OCI-LY1 (cell line): Measurements from ENCODE around the gene HMCN2.

ENCODE experiments used
- H2AFZ ChIP-seq: fragments of 200-600 bp; sonication (generic), shearing (Covaris generic); 2 replicates; pipeline ENCODE4 v1.6.0; 2014; ENCODE audit warnings: antibody characterized with exemption, mild to moderate bottlenecking, low read length
- H3F3A ChIP-seq: fragments of 200-600 bp; sonication (generic), shearing (Covaris generic); 2 replicates; pipeline ENCODE4 v1.6.0; 2014; ENCODE audit warnings: mild to moderate bottlenecking, antibody characterized with exemption, low read length, moderate library complexity; ENCODE audit not compliant: insufficient read depth
- H3K27ac ChIP-seq: fragments of 200-600 bp; sonication (generic); 2 replicates; pipeline ENCODE4 v1.5.1; 2014; ENCODE audit warnings: low read length, mixed run types, mild to moderate bottlenecking, low read depth; ENCODE audit not compliant: poor library complexity, severe bottlenecking
- H3K27me3 ChIP-seq: fragments of 200-600 bp; sonication (generic); 2 replicates; pipeline ENCODE4 v1.6.0; 2014; ENCODE audit warnings: antibody characterized with exemption, mild to moderate bottlenecking, low read length, moderate library complexity; ENCODE audit not compliant: insufficient read depth
- H3K36me3 ChIP-seq: fragments of 200-600 bp; sonication (generic); 2 replicates; pipeline ENCODE4 v1.6.1; 2014; ENCODE audit warnings: mild to moderate bottlenecking, antibody characterized with exemption, low read length, moderate library complexity, mixed read lengths; ENCODE audit not compliant: insufficient read depth
- H3K4me1 ChIP-seq: fragments of 200-600 bp; sonication (generic); 2 replicates; pipeline ENCODE4 v1.5.1; 2014; ENCODE audit warnings: mild to moderate bottlenecking, low read length, moderate library complexity; ENCODE audit not compliant: insufficient read depth, severe bottlenecking
- H3K4me2 ChIP-seq: fragments of 200-600 bp; sonication (generic), shearing (Covaris generic); 2 replicates; pipeline ENCODE4 v1.6.1; 2014; ENCODE audit warnings: low read length
- H3K4me3 ChIP-seq: fragments of 200-600 bp; sonication (generic); 2 replicates; pipeline ENCODE4 v1.5.1; 2014; ENCODE audit warnings: low read length, low read depth, mild to moderate bottlenecking, mixed read lengths; ENCODE audit not compliant: poor library complexity, severe bottlenecking
- H3K79me2 ChIP-seq: fragments of 200-600 bp; shearing (Covaris generic); 2 replicates; pipeline ENCODE4 v1.6.1; 2016; ENCODE audit warnings: mixed run types, low read length, mixed read lengths; ENCODE audit not compliant: insufficient read depth
- H3K9ac ChIP-seq: fragments of 200-600 bp; sonication (generic), shearing (Covaris generic); 2 replicates; pipeline ENCODE4 v1.6.1; 2014; ENCODE audit warnings: mild to moderate bottlenecking, low read length, mixed read lengths
- H3K9me2 ChIP-seq: fragments of 200-600 bp; sonication (generic), shearing (Covaris generic); 2 replicates; pipeline ENCODE4 v1.6.1; 2014; ENCODE audit warnings: low read depth, mild to moderate bottlenecking, low read length, mixed read lengths
- H3K9me3 ChIP-seq: fragments of 200-600 bp; shearing (Covaris generic); 2 replicates; pipeline ENCODE4 v1.6.1; 2014; ENCODE audit warnings: low read length, mixed read lengths
- H4K20me1 ChIP-seq: fragments of 200-600 bp; sonication (generic), shearing (Covaris generic); 2 replicates; pipeline ENCODE4 v1.6.0; 2016; ENCODE audit warnings: mild to moderate bottlenecking, low read length; ENCODE audit not compliant: insufficient read depth
- CTCF ChIP-seq: fragments of 200-600 bp; sonication (generic), shearing (Covaris generic); IDR thresholded peaks from 2 replicates; pipeline ENCODE4 v1.5.1; 2017; ENCODE audit warnings: mild to moderate bottlenecking, antibody characterized with exemption, low read length, moderate library complexity, mixed read lengths
- EZH2 ChIP-seq: fragments of 200-600 bp; sonication (generic), shearing (Covaris generic); IDR thresholded peaks from 2 replicates; pipeline ENCODE4 v1.8.0; 2017; ENCODE audit warnings: borderline replicate concordance, mixed run types, mild to moderate bottlenecking, antibody characterized with exemption, low read length, moderate library complexity, mixed read lengths

Gene HMCN2

DNA sequence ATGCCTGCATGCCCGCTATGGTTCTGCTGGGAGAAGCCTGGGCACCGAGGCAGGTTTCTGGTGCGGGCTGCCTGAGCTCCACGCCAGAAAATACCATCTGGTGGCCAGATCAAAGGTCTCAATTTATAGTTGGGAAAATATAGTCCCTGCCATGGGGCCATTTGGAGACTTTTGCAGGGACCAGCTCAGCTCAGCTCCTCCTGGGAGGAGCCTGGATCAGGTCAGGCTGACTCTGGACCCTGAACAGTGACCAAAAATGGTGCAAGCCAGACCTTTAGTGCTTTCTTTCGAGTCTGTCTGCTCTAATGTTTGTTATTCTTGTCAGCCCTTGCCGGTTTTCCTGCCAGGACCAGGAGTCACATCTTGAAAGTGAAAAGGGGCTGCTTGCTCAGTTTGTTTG is 31.8 kb downstream of the HMCN2 start:
- TF ChIP-seq CTCF (no peak), EZH2 (no peak)
- no peaks in the 10 kb centered on the region for H3K9me3 ChIP-seq
- H3K27ac ChIP-seq = no peak overlapping the region
- H3K4me1 ChIP-seq = no peaks in the 10 kb centered on the region
- no peaks in the 10 kb centered on the region for H4K20me1 ChIP-seq
- H3K9me2 ChIP-seq = no peaks in the 10 kb centered on the region
- H3K27me3 ChIP-seq = no peaks in the 10 kb centered on the region
- no peak overlapping the region for H2AFZ ChIP-seq
- no peaks in the 10 kb centered on the region for H3K36me3 ChIP-seq
- H3F3A ChIP-seq = no peaks in the 10 kb centered on the region
- H3K4me2 ChIP-seq = no peak overlapping the region
- no peak overlapping the region for H3K4me3 ChIP-seq
- H3K79me2 ChIP-seq = no peaks in the 10 kb centered on the region
- H3K9ac ChIP-seq = no peak overlapping the region

GRCh38 chr9:130298662-130299279 is 33.2 kb downstream of the HMCN2 start:
- no peak overlapping the region for H2AFZ ChIP-seq
- no peaks in the 10 kb centered on the region for H3K9me2 ChIP-seq
- no peak overlapping the region for H3K27ac ChIP-seq
- no peaks in the 10 kb centered on the region for H3F3A ChIP-seq
- TF ChIP-seq CTCF (no peak), EZH2 (no peak)
- no peaks in the 10 kb centered on the region for H4K20me1 ChIP-seq
- no peaks in the 10 kb centered on the region for H3K9me3 ChIP-seq
- H3K9ac ChIP-seq = no peak overlapping the region
- no peaks in the 10 kb centered on the region for H3K27me3 ChIP-seq
- H3K4me2 ChIP-seq = no peak overlapping the region
- no peaks in the 10 kb centered on the region for H3K79me2 ChIP-seq
- H3K4me3 ChIP-seq = no peak overlapping the region
- H3K36me3 ChIP-seq = no peaks in the 10 kb centered on the region
- no peaks in the 10 kb centered on the region for H3K4me1 ChIP-seq

- Histone ChIP-seq H3K9ac (no peak overlapping the region), H3K9me3 (no peaks in the 10 kb centered on the region), H4K20me1 (no peaks in the 10 kb centered on the region), H3K9me2 (no peaks in the 10 kb centered on the region), H3K4me1 (no peaks in the 10 kb centered on the region), H3F3A (no peaks in the 10 kb centered on the region), H3K27ac (no peak overlapping the region), H3K27me3 (no peaks in the 10 kb centered on the region), H3K79me2 (no peaks in the 10 kb centered on the region), H3K4me2 (no peak overlapping the region), H2AFZ (no peak overlapping the region), H3K36me3 (no peaks in the 10 kb centered on the region), H3K4me3 (no peak overlapping the region)
- TF ChIP-seq EZH2 = no peak
- TF ChIP-seq CTCF = no peak
Observed at GRCh38 chr9:130299785-130300615, 34.4 kb downstream of the HMCN2 start.
